ENCODE measurements around the gene ZBTB42. TPM values are rescaled to one million over a fixed set of nuclear protein-coding genes. Genes with fewer than 3 reads are reported as not detected.
"Not testable (repeated sequence)": the region's sequence is repeated elsewhere in the genome, so short reads cannot be mapped to it uniquely, and the experiment has no call there.

Gene ZBTB42
- total RNA-seq, 1 experiment from 2014 or later, result 1.4 TPM

DNA sequence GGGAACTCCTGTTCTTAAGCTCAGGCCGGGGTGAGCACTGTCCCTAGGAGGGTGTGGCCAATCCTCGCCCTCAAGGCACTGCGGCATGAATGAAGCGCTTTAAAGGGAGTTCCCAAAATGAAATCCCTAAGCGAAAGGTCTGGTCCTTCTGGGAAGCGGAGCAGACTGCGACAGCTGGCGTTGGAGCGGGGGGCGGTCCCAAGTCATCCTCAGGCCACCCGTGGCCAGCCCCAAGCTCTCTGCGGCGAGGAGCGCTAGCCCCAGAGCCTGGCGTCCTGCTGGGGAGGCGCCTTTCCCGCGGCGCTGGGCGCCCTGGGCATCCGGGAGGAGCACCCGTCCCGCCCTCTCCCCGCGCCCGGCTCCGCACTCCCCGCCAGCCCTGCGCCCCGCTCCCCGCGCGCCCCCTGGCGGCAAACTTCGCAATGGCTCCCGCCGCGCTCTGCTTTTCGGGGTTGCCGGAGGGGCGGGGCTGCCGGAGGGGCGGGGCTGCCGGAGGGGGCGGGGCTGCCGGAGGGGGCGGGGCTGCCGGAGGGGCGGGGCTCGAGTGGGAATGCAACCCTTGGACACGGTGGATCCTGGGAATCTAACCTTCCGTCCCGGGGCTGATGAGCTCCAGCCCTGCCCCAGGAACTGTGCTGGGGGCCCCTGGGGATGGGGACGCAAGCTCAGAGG is 25.4 kb downstream of the ZBTB42 start:
- H3K27ac ChIP-seq, result no peak overlapping the region
- no peaks in the 10 kb centered on the region for H3K36me3 ChIP-seq
- H3K4me1 ChIP-seq (replicated peaks), result peaks cover 13% of the 10 kb centered on the region
- peak overlapping the region; percentile 47 for H3K4me3 ChIP-seq
- peaks cover 3% of the 10 kb centered on the region; the same call in 1 of the 2 replicates for H3K9me3 ChIP-seq (replicated peaks)
- H3K27me3 ChIP-seq (replicated peaks), result no peaks in the 10 kb centered on the region
- DNase-seq (ENCODE audit: low read depth in 1 of 2, low spot score in 2 of 2), result peak; percentile 81 to 88

DNA sequence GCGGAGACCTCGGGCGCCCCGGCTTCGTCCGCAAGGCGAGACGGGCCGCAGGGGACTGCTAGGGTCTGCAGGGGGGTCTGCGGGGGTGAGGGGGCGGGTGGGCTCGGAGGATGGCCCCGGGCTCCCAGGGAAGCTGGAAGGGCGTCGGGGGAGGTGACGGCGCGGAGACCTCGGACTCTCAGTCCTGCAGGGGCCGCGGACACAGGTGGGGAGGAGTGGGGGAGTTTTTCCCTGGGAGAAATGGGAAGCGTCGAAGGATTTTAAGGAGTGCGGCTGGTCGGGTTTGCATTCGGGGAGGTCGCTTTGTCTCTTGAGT is 25.9 kb downstream of the ZBTB42 start:
- Histone ChIP-seq H3K36me3 (no peaks in the 10 kb centered on the region), H3K27me3 (replicated peaks) (no peaks in the 10 kb centered on the region), H3K4me1 (replicated peaks) (peaks cover 13% of the 10 kb centered on the region), H3K9me3 (replicated peaks) (peaks cover 3% of the 10 kb centered on the region; the same call in 1 of the 2 replicates), H3K27ac (no peak overlapping the region), H3K4me3 (peak overlapping the region; percentile 47)
- no peak for DNase-seq (ENCODE audit: low read depth in 1 of 2, low spot score in 2 of 2)

GRCh38 chr14:104827177-104828055 is 26.5 kb downstream of the ZBTB42 start:
- DNase-seq (ENCODE audit: low read depth in 1 of 2, low spot score in 2 of 2), result peak in 1 of 2 experiments; percentile 25
- H3K36me3 ChIP-seq, result no peaks in the 10 kb centered on the region
- no peaks in the 10 kb centered on the region for H3K27me3 ChIP-seq (replicated peaks)
- peaks cover 3% of the 10 kb centered on the region; the same call in 1 of the 2 replicates for H3K9me3 ChIP-seq (replicated peaks)
- no peak overlapping the region for H3K27ac ChIP-seq
- H3K4me1 ChIP-seq (replicated peaks), result peaks cover 13% of the 10 kb centered on the region
- peak overlapping the region; percentile 47 for H3K4me3 ChIP-seq

GRCh38 chr14:104830781-104831180 is 29.9 kb downstream of the ZBTB42 start:
- DNase-seq (ENCODE audit: low read depth in 1 of 2, low spot score in 2 of 2), result no peak
- H3K27me3 ChIP-seq (replicated peaks), result peaks cover 4% of the 10 kb centered on the region; the same call in 1 of the 2 replicates
- H3K9me3 ChIP-seq (replicated peaks), result no peaks in the 10 kb centered on the region
- no peak overlapping the region for H3K4me3 ChIP-seq
- no peaks in the 10 kb centered on the region for H3K36me3 ChIP-seq
- no peak overlapping the region for H3K27ac ChIP-seq
- H3K4me1 ChIP-seq (replicated peaks), result peaks cover 10% of the 10 kb centered on the region

- not testable (repeated sequence) for H3K27me3 ChIP-seq (replicated peaks); H3K36me3 ChIP-seq; H3K4me1 ChIP-seq (replicated peaks); H3K9me3 ChIP-seq (replicated peaks); DNase-seq (ENCODE audit: low read depth in 1 of 2, low spot score in 2 of 2); H3K4me3 ChIP-seq; H3K27ac ChIP-seq
Observed at GRCh38 chr14:104836171-104836935, 35.5 kb downstream of the ZBTB42 start.

- Histone ChIP-seq H3K4me3 (no peak overlapping the region), H3K9me3 (replicated peaks) (no peaks in the 10 kb centered on the region), H3K27me3 (replicated peaks) (peaks cover 54% of the 10 kb centered on the region), H3K27ac (no peak overlapping the region), H3K36me3 (no peaks in the 10 kb centered on the region), H3K4me1 (replicated peaks) (no peaks in the 10 kb centered on the region)
- DNase-seq (ENCODE audit: low read depth in 1 of 2, low spot score in 2 of 2), result no peak
Observed at GRCh38 chr14:104841730-104842129, 40.8 kb downstream of the ZBTB42 start.

GRCh38 chr14:104843006-104843405 is 42.1 kb downstream of the ZBTB42 start:
- Histone ChIP-seq H3K36me3 (no peaks in the 10 kb centered on the region), H3K9me3 (replicated peaks) (no peaks in the 10 kb centered on the region), H3K27me3 (replicated peaks) (peaks cover 54% of the 10 kb centered on the region), H3K4me1 (replicated peaks) (no peaks in the 10 kb centered on the region), H3K4me3 (no peak overlapping the region), H3K27ac (no peak overlapping the region)
- DNase-seq (ENCODE audit: low read depth in 1 of 2, low spot score in 2 of 2), result no peak

DNA sequence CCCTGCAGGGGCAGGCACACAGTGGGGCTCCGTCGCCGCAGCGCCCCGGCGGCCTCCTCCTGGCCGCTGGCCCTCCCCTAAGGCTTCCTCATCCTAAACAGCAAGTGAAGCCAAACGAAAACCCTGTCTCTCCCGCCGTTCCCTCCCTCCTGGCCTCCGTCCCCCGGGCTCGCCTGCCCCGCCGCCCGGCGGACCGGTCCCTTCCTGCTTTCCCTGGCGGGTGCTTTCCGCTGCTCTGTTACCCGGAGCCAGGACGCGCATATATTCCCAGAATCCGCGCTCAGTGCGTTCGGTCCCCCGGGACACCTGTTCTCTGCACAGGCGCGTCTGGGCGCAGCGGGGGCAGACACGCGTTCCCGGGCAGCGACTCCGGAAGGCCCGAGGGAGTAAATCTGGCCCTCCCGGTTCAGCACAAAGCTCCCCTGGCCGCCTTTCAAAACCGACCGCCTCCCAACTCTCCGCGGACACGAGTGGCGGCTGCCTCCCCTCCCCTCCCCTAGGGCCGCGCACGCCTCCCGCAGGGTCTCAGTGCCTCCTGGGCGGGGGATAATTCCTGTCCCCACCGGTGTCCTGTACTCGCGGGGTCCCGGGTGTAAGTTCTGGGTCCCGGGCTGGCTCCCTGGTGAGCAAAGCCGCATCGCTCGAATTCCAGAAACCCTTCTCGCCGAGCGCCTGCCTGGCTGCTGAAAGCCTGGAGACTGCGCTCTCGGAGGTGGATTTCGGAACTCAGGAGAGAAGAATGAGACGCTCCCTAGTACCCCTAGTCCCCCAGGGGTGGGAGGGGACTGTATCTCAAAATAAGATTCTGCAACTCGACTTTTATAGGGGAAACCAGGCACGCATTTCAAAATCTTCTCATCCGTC is 42.8 kb downstream of the ZBTB42 start:
- H3K27me3 ChIP-seq (replicated peaks), result peaks cover 54% of the 10 kb centered on the region

DNA sequence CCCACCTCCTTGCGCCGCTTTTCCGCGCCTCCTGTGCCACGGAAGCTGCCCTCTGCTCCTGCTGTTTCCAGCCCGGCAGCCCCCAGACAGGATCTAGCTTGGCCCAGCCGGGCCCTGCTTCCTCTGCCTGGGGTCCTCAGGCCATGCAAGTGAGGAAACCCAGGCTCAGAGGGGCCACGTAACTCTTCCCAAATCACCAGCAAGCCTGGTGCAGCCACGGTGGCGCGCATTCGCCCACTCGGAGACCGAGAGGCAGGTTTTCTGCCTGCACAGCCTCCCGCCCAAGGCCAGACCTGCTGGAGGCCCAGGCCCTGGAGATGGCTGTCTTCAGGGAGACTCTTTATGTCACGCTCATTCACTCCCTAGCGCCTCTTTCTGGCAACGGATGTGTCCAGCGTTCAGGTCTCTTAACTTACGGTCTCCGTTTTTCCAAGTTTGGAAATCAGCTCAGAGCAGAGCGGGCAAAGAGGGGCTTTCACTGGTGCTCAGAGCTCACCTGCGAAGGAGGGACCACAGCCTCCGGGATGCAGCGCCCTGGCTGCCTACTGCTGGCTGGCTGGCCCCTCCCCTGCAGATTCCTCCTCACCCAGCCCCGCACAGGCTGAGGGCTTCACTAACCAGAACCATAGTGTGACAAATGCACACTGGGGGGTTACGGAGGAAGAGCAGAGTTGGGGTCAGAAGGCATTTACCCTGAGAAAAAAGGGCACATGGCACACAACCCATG is 43.6 kb downstream of the ZBTB42 start:
- no peak for DNase-seq (ENCODE audit: low read depth in 1 of 2, low spot score in 2 of 2)
- Histone ChIP-seq H3K27ac (no peak overlapping the region), H3K4me3 (no peak overlapping the region), H3K36me3 (no peaks in the 10 kb centered on the region), H3K27me3 (replicated peaks) (peaks cover 54% of the 10 kb centered on the region), H3K9me3 (replicated peaks) (no peaks in the 10 kb centered on the region), H3K4me1 (replicated peaks) (no peaks in the 10 kb centered on the region)

More for the DNA sequence above, 42.8 kb downstream of the ZBTB42 start:
- no peaks in the 10 kb centered on the region for H3K4me1 ChIP-seq (replicated peaks)
- no peak for DNase-seq (ENCODE audit: low read depth in 1 of 2, low spot score in 2 of 2)
- no peak overlapping the region for H3K4me3 ChIP-seq
- H3K9me3 ChIP-seq (replicated peaks), result no peaks in the 10 kb centered on the region
- H3K36me3 ChIP-seq, result no peaks in the 10 kb centered on the region
- H3K27ac ChIP-seq, result no peak overlapping the region

DNA sequence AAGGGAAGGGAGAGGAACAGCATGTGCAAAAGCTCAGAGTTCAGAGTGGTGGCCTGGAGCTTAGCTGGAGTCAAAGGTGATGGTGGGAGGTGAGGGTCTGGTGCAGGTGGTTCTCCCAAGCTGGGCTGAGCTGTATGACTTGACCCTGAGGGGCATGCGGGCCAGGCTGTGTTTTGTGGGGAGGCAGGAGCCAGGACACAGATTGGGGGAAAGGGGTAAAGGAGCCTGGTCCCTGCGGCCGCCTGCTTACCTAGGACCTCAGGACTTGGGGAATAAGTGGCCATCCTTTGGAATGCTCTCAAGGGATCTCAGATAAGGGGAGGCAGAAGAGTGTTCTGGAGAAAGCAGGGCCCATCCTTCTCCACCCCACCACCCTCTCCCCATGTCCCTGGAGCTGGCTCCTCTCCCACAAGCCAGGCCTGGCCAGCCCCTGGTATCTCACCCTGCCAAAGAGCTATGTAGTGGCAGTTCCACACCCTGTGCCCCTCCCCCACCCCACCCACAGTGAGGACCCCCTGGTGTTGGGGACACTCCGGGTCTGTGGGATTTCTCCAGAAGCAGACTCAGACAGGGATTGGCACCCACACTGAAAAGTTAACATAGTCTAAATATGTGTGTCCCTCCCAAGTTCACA is 44.2 kb downstream of the ZBTB42 start:
- Histone ChIP-seq H3K4me1 (replicated peaks) (no peaks in the 10 kb centered on the region), H3K9me3 (replicated peaks) (no peaks in the 10 kb centered on the region), H3K27me3 (replicated peaks) (peaks cover 54% of the 10 kb centered on the region), H3K4me3 (no peak overlapping the region), H3K27ac (no peak overlapping the region), H3K36me3 (no peaks in the 10 kb centered on the region)
- DNase-seq (ENCODE audit: low read depth in 1 of 2, low spot score in 2 of 2), result no peak

DNA sequence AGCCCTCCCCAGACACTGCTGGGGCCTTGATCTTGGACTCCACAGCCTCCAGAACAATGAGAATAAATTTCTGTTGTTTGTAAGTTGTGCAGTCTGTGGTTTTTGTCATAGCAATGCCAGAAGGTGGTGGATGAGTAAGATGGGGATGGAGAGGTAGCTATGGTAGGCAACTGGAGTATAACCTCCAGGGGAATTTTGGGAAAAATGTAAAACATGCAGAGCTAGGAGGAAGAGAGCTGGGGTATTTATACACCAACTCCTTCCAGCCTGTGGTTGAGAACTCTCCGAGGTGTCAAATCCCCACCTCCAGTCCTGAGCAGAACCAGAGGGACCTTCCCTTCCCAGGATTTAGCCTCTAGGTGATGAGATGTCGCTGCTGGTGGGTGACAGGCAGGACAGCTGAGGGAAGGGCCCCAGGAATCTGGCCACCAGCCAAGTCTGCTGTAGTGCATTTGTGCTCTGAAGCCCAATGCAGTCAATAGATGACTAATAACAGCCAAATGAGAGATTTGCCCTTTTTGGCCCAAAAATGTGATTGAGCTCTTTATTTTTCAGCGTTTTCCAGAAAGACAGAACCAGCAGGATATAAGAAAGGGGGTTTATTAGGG is 45.0 kb downstream of the ZBTB42 start:
- no peak overlapping the region for H3K4me3 ChIP-seq
- H3K27me3 ChIP-seq (replicated peaks), result peaks cover 52% of the 10 kb centered on the region
- DNase-seq (ENCODE audit: low read depth in 1 of 2, low spot score in 2 of 2), result no peak
- H3K9me3 ChIP-seq (replicated peaks), result no peaks in the 10 kb centered on the region
- H3K36me3 ChIP-seq, result no peaks in the 10 kb centered on the region
- H3K4me1 ChIP-seq (replicated peaks), result no peaks in the 10 kb centered on the region
- no peak overlapping the region for H3K27ac ChIP-seq

DNA sequence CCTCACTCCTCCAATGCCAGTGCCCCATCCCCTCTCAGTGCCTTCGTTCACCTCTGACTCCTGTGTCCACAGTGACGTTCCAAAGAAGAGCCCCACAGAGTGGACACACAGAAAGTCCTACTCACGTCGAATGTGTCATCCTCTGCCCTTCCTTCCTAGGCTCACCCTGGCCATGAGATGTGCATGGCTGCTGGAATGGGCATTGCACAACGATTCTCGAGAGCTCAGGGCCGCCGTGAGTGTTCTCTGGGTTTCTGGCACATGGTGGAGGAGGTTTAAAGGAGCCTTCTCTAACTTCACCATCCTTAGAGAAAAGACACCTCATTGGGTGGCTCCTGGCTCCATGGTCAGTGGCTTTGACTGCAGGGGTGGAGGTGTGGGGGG is 51.4 kb downstream of the ZBTB42 start:
- Histone ChIP-seq H3K27ac (no peak overlapping the region), H3K36me3 (no peaks in the 10 kb centered on the region), H3K4me1 (replicated peaks) (no peaks in the 10 kb centered on the region), H3K4me3 (no peak overlapping the region), H3K27me3 (replicated peaks) (peaks cover 16% of the 10 kb centered on the region), H3K9me3 (replicated peaks) (no peaks in the 10 kb centered on the region)
- no peak for DNase-seq (ENCODE audit: low read depth in 1 of 2, low spot score in 2 of 2)
